ENCODE data around the gene FABP7. TPM values are rescaled to one million over a fixed set of nuclear protein-coding genes. Genes with fewer than 3 reads are reported as not detected.

Gene FABP7
- total RNA-seq, 1 donor = not detected

- peak overlapping the region; percentile 82 for H3K4me3 ChIP-seq (ENCODE audit: low read depth, low read length)
- TF ChIP-seq, protein P1, sequence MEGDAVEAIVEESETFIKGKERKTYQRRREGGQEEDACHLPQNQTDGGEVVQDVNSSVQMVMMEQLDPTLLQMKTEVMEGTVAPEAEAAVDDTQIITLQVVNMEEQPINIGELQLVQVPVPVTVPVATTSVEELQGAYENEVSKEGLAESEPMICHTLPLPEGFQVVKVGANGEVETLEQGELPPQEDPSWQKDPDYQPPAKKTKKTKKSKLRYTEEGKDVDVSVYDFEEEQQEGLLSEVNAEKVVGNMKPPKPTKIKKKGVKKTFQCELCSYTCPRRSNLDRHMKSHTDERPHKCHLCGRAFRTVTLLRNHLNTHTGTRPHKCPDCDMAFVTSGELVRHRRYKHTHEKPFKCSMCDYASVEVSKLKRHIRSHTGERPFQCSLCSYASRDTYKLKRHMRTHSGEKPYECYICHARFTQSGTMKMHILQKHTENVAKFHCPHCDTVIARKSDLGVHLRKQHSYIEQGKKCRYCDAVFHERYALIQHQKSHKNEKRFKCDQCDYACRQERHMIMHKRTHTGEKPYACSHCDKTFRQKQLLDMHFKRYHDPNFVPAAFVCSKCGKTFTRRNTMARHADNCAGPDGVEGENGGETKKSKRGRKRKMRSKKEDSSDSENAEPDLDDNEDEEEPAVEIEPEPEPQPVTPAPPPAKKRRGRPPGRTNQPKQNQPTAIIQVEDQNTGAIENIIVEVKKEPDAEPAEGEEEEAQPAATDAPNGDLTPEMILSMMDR (IDR thresholded peaks at IDR 0.05; ENCODE audit: insufficient read depth, low read depth, low read length) = no peak
- DNase-seq (ENCODE audit: low read depth) = peak; percentile 29
These were observed 10.5 kb downstream of the FABP7 start for GRCh38 chr6:122790028-122790422.

GRCh38 chr6:122790423-122791309 lies 11.2 kb downstream of the FABP7 start:
- DNase-seq (ENCODE audit: low read depth) = peak; percentile 77
- TF ChIP-seq, protein P1 (IDR thresholded peaks at IDR 0.05; ENCODE audit: insufficient read depth, low read depth, low read length) = peak; percentile 12
- H3K4me3 ChIP-seq (ENCODE audit: low read depth, low read length) = peak overlapping the region; percentile 82

GRCh38 chr6:122791310-122791679 lies 11.8 kb downstream of the FABP7 start:
- no peak for DNase-seq (ENCODE audit: low read depth)
- H3K4me3 ChIP-seq (ENCODE audit: low read depth, low read length) = peak overlapping the region; percentile 82
- TF ChIP-seq, protein P1 (IDR thresholded peaks at IDR 0.05; ENCODE audit: insufficient read depth, low read depth, low read length) = no peak

GRCh38 chr6:122792766-122793165 lies 13.2 kb downstream of the FABP7 start:
- TF ChIP-seq, protein P1 (IDR thresholded peaks at IDR 0.05; ENCODE audit: insufficient read depth, low read depth, low read length) = no peak
- no peak for DNase-seq (ENCODE audit: low read depth)
- H3K4me3 ChIP-seq (ENCODE audit: low read depth, low read length) = peak overlapping the region; percentile 4

DNA sequence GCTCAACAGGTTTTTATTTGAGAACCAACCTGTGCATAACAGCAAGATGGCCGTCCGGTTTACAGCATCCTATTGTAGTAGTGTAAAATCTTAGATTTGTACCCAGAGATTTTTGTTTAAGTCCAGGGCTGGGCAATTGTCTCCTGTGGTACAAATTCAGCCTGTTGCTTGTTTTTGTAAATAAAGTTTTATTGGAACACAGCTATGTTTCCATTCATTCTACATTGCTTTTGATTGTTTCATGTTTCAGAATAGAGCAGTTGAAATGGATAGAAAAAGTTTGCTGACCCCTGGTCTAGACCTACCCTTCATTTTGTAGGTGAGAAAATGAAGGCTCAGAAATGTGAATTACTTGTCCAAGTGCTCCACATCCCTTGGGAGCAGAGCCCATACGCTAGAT lies 18.0 kb downstream of the FABP7 start:
- DNase-seq (ENCODE audit: low read depth) = no peak
- TF ChIP-seq, protein P1 (IDR thresholded peaks at IDR 0.05; ENCODE audit: insufficient read depth, low read depth, low read length) = no peak
- H3K4me3 ChIP-seq (ENCODE audit: low read depth, low read length) = no peak overlapping the region

DNA sequence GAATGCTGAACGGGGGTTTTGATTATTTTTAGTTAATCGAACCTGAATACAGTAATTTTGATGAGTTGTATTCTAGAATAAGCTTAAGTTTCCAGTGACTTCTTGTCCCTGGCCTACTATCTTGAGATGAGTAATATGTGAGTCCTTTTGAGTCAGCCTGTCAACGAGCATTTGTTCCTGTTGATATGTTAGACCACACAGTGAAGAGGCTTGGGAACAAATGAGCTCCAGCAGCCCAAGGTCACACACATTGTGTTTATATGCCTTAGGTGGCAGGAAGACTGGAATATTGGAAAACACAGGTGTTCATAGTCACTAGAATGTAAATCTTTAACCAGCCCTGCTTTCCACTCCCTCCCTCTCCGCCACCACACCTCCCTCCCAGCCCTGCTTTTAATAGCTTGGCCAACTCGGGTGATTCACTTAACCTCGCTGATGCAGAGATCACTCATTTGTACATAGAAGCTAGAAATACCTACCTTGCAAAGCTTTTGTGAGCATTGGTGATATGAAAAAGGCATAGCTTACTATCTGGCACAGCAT lies 18.7 kb downstream of the FABP7 start:
- DNase-seq (ENCODE audit: low read depth) = peak; percentile 79
- no peak overlapping the region for H3K4me3 ChIP-seq (ENCODE audit: low read depth, low read length)
- TF ChIP-seq, protein P1 (IDR thresholded peaks at IDR 0.05; ENCODE audit: insufficient read depth, low read depth, low read length) = no peak

Measured in fibroblast of villous mesenchyme (primary cell).